GM19239 (cell line): ENCODE data around the gene LMBRD2.
"Not testable (repeated sequence)": the region's sequence is repeated elsewhere in the genome, so short reads cannot be mapped to it uniquely, and the experiment has no call there.

Experiments
- DNase-seq: peaks from one replicate; pipeline ENCODE4 v3.0.0; 2011; ENCODE audit warnings: low spot score; ENCODE audit not compliant: insufficient read length
- FAIRE-seq: peaks from 2 replicates; lab custom pipeline; 2011; peaks lifted over from hg19 to GRCh38; lab: Jason Lieb, UNC

Gene LMBRD2

GRCh38 chr5:36162810-36163486 lies 11.3 kb upstream of the LMBRD2 start:
- FAIRE-seq (no peak), DNase-seq (no peak)

- FAIRE-seq (no peak), DNase-seq (no peak)
These were observed 9.7 kb upstream of the LMBRD2 start for GRCh38 chr5:36161361-36161760.

DNA sequence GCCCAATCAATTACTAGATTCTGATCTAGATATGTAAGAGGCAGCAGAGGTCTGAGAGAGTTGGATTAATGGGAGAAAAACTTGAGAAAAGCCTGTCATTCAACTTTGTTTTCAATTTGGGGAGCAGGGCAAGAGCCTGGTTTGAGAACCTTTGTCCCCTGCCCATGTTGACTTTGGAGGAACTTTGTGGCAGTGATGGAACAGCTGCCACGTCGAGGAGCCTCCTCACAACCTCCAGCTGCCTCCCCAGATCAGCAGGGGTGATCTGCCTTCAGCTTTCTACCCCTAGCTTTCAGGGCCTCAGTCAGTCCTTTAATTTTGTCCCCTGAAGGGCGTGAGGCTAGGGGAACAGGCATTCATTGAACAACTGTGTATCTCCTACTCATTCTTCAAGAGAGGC lies 8.9 kb upstream of the LMBRD2 start:
- no peak for DNase-seq

GRCh38 chr5:36158144-36158543 lies 6.5 kb upstream of the LMBRD2 start:
- DNase-seq (no peak), FAIRE-seq (no peak)

More for the DNA sequence above, 8.9 kb upstream of the LMBRD2 start:
- FAIRE-seq, result no peak

DNA sequence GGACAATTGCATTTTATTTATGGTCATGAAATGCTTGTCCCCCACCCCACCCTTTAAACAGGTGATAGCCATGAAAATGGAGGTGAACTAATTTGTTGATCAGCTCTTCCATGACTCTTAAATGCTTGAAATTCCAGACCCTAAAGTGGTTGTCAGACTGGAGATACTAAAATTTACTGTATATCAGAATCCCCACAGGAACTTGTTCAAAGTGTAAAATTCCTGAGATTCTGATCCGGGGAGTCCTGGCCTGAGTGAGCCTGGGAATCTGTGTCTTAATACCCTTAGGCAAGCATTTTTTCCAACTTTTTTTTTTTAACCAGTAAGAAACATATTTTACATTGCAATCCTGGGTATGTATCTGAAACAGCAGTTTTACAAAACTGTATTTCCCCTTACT lies 4.9 kb upstream of the LMBRD2 start:
- DNase-seq (no peak), FAIRE-seq (no peak)

- FAIRE-seq (no peak), DNase-seq (no peak)
These were observed 4.5 kb upstream of the LMBRD2 start for GRCh38 chr5:36156121-36156601.

- no peak for DNase-seq
- FAIRE-seq, result no peak
These were observed 3.6 kb upstream of the LMBRD2 start for GRCh38 chr5:36155291-36155690.

DNA sequence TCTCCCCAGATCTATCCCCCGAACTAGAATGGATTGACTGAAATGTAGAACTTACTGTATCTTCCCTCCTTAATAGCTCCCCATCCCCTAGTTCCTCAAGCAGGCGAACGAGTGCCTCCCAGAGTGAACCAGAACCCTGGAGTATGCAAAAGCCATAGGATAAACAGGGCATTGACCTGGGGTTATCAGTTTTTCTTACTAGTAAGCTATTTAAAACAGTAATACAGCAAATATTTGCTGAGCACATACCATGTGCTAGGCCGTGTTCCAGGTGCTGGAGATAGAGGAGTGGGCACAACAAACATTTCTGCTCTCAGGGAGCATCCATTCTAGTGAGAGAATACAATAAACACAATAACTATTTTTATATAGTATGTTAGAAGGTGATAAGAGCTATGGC lies 2.0 kb upstream of the LMBRD2 start:
- DNase-seq (no peak), FAIRE-seq (no peak)

GRCh38 chr5:36153298-36153677 lies 1.6 kb upstream of the LMBRD2 start:
- DNase-seq (no peak), FAIRE-seq (no peak)

DNA sequence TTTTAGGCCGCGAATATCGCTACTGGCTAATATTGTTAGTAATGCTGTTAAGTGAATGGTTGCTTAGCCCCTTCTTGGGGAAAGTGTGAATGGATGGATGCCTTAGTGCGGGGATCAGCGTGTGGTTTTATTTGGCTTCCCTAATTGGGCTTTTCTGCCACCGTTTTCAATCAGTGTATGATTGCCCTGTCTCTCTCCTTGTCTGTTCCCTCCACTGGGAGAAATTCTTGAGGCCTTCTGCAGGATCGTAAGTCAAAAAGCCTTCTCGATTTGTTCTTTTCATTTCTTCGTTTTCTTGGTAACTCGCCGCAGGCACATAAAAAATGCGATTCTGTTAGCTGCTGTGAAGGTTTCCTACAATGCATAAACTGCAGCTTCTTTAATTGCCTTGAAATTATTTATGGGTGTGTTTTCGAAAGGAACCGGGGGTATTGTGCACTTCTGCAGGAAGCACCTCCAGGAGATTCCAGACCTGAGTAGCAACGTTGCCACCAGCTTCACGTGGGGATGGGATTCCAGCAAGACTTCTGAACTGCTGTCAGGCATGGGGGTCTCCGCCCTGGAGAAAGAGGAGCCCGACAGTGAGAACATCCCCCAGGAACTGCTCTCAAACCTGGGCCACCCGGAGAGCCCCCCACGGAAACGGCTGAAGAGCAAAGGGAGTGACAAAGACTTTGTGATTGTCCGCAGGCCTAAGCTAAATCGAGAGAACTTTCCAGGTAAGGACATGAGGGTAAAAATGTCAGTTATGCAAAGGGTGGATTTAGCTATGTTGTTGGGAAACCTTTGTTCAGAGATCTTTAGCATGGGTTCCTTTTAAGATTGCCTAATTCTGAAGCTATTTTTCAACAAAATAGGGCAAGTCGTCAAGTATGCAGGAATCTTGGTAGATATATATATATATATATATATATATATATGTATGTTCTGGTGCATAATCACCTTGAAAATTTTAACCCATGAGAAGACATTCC lies 924 bp upstream of the LMBRD2 start:
- DNase-seq (no peak), FAIRE-seq (peak; percentile 73)

GRCh38 chr5:36150676-36151433 lies 832 bp downstream of the LMBRD2 start:
- DNase-seq (no peak), FAIRE-seq (peak; percentile 66)

- FAIRE-seq (no peak), DNase-seq (no peak)
These were observed 4.0 kb downstream of the LMBRD2 start for GRCh38 chr5:36147681-36148080.

DNA sequence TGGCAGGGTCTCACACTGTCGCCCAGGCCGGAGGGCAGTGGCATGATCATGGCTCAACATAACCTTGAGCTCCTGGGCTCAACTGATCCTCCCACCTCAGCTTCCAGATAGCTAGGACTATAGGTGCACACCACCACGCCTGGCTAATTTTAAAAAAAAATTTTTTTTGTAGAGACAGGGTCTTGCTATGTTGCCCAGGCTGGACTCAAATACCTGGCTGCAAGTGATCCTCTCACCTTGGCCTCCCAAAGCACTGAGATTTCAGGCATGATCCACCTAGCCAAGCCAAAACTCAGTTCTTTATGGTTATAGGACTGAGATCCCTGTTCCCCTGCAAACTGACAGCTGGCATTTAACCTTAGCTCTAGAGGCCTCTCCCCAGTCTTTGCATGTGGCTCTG lies 5.3 kb downstream of the LMBRD2 start:
- no peak for FAIRE-seq

DNA sequence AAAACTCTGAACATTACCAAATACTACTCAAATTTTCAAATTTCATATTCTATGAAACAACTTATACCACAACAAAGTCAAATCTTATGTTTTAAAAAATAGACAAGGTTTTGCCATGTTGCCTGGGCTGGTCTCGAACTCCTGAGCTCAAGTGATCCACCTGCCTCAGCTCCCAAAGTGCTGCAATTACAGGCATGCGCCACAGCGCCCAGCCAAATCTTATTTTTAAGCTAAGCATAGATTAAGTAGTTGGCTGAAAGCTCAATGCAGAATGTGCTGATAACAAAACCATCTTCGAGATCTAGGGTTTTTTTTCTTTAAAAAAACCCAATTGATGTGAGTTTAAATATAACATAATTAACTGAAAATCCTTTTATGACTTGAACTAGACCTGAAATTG lies 6.4 kb downstream of the LMBRD2 start:
- no peak for DNase-seq
- no peak for FAIRE-seq

More for the DNA sequence above, 5.3 kb downstream of the LMBRD2 start:
- DNase-seq, result no peak

- DNase-seq, result no peak
- no peak for FAIRE-seq
These were observed 12.6 kb downstream of the LMBRD2 start for GRCh38 chr5:36138900-36139683.

DNA sequence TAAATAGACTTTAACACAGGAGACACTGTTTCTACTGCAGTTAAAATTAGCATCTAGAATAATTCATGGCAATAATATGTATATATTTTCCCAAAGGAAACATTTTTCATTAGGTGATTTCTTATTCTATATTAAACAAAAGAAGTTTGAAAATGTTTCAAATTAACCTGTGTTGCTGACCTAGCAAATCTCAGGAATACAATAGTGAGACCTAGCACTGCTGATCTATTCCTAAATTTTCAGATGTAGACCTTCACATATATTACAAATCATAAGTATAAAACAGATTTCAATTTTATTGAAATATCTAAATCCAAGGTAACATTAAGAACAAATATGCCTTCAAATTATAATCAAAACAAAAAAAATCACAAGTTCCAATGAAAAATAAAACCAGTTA lies 15.1 kb downstream of the LMBRD2 start:
- no peak for DNase-seq
- no peak for FAIRE-seq

- FAIRE-seq (no peak), DNase-seq (no peak)
These were observed 15.7 kb downstream of the LMBRD2 start for GRCh38 chr5:36135988-36136387.

GRCh38 chr5:36133009-36133408 lies 18.7 kb downstream of the LMBRD2 start:
- DNase-seq, FAIRE-seq: not testable (repeated sequence)

- FAIRE-seq, DNase-seq: not testable (repeated sequence)
These were observed 22.0 kb downstream of the LMBRD2 start for GRCh38 chr5:36129666-36130065.

DNA sequence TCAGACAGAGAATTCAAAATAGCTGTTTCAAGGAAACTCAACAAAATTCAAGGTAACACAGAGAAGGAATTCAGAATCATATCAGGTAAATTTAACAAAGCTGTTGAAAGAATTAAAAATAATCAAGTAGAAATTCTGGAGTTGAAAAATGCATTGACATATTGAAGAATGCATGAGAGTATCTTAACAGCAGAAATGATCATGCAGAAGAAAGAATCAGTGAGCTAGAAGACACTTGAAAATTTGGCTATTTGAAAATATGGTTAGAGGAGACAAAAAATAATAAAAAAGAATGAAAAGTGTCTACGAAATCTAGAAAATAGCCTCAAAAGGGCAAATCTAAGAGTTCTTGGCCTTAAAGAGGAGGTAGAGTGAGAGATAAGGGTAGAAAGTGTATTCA lies 22.9 kb downstream of the LMBRD2 start:
- no peak for FAIRE-seq
- no peak for DNase-seq
